CD4-positive, alpha-beta T cell (primary cell): Measurements from ENCODE around the gene N4BP2L1. TPM values are rescaled to one million over a fixed set of nuclear protein-coding genes. Genes with fewer than 3 reads are reported as not detected.

Experiments
- ATAC-seq: fragments of 200-7000 bp; cut with Tn5 transposase; one replicate; pipeline ENCODE4 v1.10.0; 2022; ENCODE audit warnings: mild to moderate bottlenecking; ENCODE audit not compliant: poor library complexity
- CTCF ChIA-PET: fragments of 350-600 bp; sonication (Branson Sonifier 250); formaldehyde crosslinking; loops from one replicate; lab custom pipeline; 2021; ENCODE audit warnings: antibody characterized with exemption, inconsistent platforms; lab: Charles Lee
- POLR2A ChIA-PET: fragments of 350-600 bp; sonication (Branson Sonifier 250); formaldehyde crosslinking; loops from one replicate; lab custom pipeline; 2021; ENCODE audit warnings: antibody characterized with exemption, inconsistent platforms; lab: Charles Lee
- DNase-seq, 14 experiments: peaks; one replicate each; pipeline ENCODE4 v3.0.0-alpha.2; 2013 to 2020; ENCODE audit warnings: mixed read lengths in 2 of 14
- H3K27ac ChIP-seq, 2 donors: one replicate each; pipeline versions ENCODE4 v1.5.1 to v1.7.0; 2013; ENCODE audit warnings: low read length in 2 of 2, low read depth in 1 of 2, mild to moderate bottlenecking in 1 of 2
- H3K27me3 ChIP-seq, 2 experiments: 1 replicate in 1 of 2; 2 replicates in 1 of 2; pipeline versions ENCODE4 v1.6.1 to v1.7.0; 2013; ENCODE audit warnings: low read length in 2 of 2, control low read depth in 1 of 2, mild to moderate bottlenecking in 1 of 2, moderate library complexity in 1 of 2; ENCODE audit not compliant: insufficient read depth in 2 of 2, control insufficient read depth in 1 of 2
- H3K36me3 ChIP-seq: one replicate; pipeline ENCODE4 v1.6.1; 2013; ENCODE audit warnings: low read length, control low read depth; ENCODE audit not compliant: insufficient read depth
- H3K4me1 ChIP-seq: one replicate; pipeline ENCODE4 v1.6.1; 2013; ENCODE audit warnings: low read length, control low read depth; ENCODE audit not compliant: insufficient read depth
- H3K4me3 ChIP-seq: one replicate; pipeline ENCODE4 v1.5.1; 2013; ENCODE audit warnings: mild to moderate bottlenecking, low read length, moderate library complexity
- H3K9me3 ChIP-seq, 2 experiments: 1 replicate in 1 of 2; 2 replicates in 1 of 2; pipeline versions ENCODE4 v1.6.1 to v1.7.0; 2013; ENCODE audit warnings: low read length in 2 of 2, mild to moderate bottlenecking in 2 of 2, control low read depth in 1 of 2, moderate library complexity in 1 of 2; ENCODE audit not compliant: control insufficient read depth in 1 of 2, insufficient read depth in 1 of 2
- H3K27ac Mint-ChIP-seq: one replicate; pipeline ENCODE4 v1.8.0; 2020; ENCODE audit warnings: mixed read lengths
- H3K27me3 Mint-ChIP-seq: one replicate; pipeline ENCODE4 v1.8.0; 2021; ENCODE audit warnings: mixed read lengths
- H3K36me3 Mint-ChIP-seq: one replicate; pipeline ENCODE4 v1.8.0; 2021; ENCODE audit warnings: low read depth, mixed read lengths
- H3K4me1 Mint-ChIP-seq: one replicate; pipeline ENCODE4 v1.8.0; 2021; ENCODE audit warnings: low read depth, mixed read lengths
- H3K4me3 Mint-ChIP-seq: one replicate; pipeline ENCODE4 v1.8.0; 2020; ENCODE audit warnings: mild to moderate bottlenecking, mixed read lengths
- H3K9me3 Mint-ChIP-seq: one replicate; pipeline ENCODE4 v1.8.0; 2020; ENCODE audit warnings: mixed read lengths
- intact Hi-C, 2 experiments: fragments of 100-400 bp; cut with DNase I in 1 of 2; cut with micrococcal nuclease in 1 of 2; formaldehyde crosslinking; loops; one replicate each; pipeline versions ENCODE4 v1.15.1 to v1.9.0; 2023 to 2025; cut with DNase I, micrococcal nuclease
- total RNA-seq, 174 experiments: library from RNA in 2 of 174; stranded (reverse) in 2 of 174; gene quantifications; one replicate each; pipeline ENCODE4 v1.2.3 and lab custom pipeline; 2021 to 2026
- TF ChIP-seq, protein P1 (sequence below): fragments of 200-600 bp; IDR thresholded peaks from one replicate; pipeline ENCODE4 v1.8.0; 2022; ENCODE audit warnings: antibody characterized with exemption, mild to moderate bottlenecking

N4BP2L1 gene
- total RNA-seq, 2 experiments from 2014 or later: 47.5 to 50.5 TPM

DNA sequence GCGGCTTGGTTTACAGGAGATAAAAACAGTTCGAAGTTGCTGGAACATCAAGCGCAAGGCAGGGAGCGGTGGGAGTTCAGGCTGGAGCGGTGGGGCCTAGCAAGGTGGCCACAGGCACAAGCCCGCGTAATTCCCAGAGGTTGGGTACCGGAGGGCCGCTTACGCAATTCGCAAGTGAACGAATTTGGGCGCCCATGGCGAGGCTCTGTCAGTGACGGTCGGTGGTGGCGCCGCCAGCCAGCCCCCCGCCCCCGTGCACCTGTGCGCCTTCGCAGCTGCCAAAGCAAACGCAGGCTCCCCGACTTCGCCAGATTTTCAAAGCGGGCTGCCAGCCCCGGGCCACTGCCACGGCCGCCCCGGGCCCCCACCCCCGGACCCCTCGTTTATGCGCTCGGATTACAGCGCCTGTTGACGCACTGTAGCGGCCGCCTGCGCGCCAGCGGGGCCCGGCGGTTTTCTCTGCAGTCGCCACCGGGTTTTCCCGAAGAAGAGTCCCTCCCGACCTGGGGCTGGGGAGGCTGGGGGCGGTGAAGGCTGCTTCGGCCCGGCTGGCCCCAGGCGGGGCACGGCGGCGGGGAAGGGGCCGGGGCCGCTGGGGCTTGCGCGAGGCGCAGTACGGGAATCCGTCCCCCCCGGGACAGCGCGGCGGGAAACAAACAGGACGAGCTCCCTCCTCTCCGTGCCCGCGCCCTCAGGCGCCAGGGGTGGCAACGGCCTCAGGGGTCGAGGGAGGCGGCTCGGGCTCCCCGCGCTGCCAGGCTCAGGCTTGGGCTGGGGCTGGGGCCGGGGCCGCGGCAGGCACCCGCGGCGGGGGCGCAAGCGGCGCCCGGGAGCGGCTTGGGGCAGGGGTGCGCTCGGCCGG, 709 bp downstream of the N4BP2L1 start:
- H3K9me3 ChIP-seq: no peaks in the 10 kb centered on the region
- Mint-ChIP-seq H3K36me3 (peaks cover 52% of the 10 kb centered on the region), H3K4me3 (peak overlapping the region; percentile 95), H3K27me3 (no peaks in the 10 kb centered on the region), H3K27ac (peak overlapping the region; percentile 96), H3K4me1 (peaks cover 47% of the 10 kb centered on the region), H3K9me3 (no peaks in the 10 kb centered on the region)
- ChIA-PET CTCF (interaction anchor here (1.0 to 2.3 kb wide), 2 partner anchors 159 to 1116 kb away, joined by 3 to 7 read pairs; partner anchors contain the start of gene PDS5B), POLR2A (interaction anchor here (0.7 to 4.5 kb wide), 19 partner anchors 12 to 1810 kb away, joined by 3 to 83 read pairs (median 4); partner anchors contain the start of genes BRCA2, N4BP2L2, PDS5B and ZAR1L)
- TF ChIP-seq, protein P1, sequence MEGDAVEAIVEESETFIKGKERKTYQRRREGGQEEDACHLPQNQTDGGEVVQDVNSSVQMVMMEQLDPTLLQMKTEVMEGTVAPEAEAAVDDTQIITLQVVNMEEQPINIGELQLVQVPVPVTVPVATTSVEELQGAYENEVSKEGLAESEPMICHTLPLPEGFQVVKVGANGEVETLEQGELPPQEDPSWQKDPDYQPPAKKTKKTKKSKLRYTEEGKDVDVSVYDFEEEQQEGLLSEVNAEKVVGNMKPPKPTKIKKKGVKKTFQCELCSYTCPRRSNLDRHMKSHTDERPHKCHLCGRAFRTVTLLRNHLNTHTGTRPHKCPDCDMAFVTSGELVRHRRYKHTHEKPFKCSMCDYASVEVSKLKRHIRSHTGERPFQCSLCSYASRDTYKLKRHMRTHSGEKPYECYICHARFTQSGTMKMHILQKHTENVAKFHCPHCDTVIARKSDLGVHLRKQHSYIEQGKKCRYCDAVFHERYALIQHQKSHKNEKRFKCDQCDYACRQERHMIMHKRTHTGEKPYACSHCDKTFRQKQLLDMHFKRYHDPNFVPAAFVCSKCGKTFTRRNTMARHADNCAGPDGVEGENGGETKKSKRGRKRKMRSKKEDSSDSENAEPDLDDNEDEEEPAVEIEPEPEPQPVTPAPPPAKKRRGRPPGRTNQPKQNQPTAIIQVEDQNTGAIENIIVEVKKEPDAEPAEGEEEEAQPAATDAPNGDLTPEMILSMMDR: no peak
- DNase-seq: peak; percentile 29 to 82 (median 62)
- intact Hi-C loops: loop anchor here (2.0 to 10.0 kb wide), 6 partner anchors 110 to 1265 kb away; partner anchors contain the start of genes HSPH1 (in 2 of the 2), N4BP2L2 (in 2 of the 2), BRCA2 (in 1 of the 2) and PDS5B (in 1 of the 2)
- peak overlapping the region; percentile 91 to 94 for H3K27ac ChIP-seq
- H3K27me3 ChIP-seq: no peaks in the 10 kb centered on the region
- peaks cover 40% of the 10 kb centered on the region for H3K4me1 ChIP-seq
- ATAC-seq: peak; percentile 41
- peaks cover 10% of the 10 kb centered on the region for H3K36me3 ChIP-seq
- peak overlapping the region; percentile 79 for H3K4me3 ChIP-seq

DNA sequence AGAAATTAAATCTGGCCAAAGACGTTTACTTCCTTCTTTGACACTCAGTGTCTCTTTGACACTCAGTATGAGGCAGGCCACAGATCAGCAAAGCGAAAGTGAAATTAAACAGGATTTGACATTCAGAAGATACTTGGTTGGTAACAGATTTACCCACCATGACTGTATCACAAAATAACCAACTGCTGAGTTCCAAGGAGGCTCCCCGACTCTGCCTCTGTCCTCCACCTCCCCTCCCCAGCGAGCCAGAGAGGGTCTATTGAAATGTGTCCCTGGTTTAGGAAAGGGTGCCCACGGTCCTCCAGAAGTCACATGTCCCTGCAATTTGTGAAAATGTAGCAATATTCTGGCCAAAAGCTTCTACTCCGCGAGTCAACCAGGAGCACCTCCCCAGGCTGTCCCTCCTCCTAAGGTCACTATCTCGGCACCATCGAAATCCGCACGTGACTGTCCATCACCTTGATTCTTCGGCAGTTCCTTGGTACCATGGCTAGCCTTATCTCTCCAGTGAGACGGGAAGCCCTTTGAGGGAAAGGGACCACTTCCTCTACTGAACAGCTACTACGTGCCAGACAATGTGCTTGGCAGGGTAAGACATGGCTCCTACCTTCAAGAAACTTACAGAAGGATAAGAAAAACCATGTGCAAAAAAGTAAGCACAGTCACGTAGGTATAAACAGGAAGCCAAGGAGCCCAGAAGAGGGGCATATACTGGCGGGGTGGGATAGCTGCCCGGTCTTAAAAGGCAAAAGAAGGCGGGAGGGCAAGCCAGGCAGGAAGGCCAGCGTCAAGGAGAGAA, 1.5 kb downstream of the N4BP2L1 start:
- CTCF ChIA-PET: interaction anchor here (1.0 to 1.8 kb wide), 2 partner anchors 160 to 1117 kb away, joined by 3 to 4 read pairs; partner anchors contain the start of gene PDS5B
- peaks cover 47% of the 10 kb centered on the region for H3K4me1 Mint-ChIP-seq
- DNase-seq: peak in 13 of 14 experiments; percentile 7 to 91 (median 28)
- Histone ChIP-seq H3K27me3 (no peaks in the 10 kb centered on the region), H3K4me3 (peak overlapping the region; percentile 79), H3K27ac (peak overlapping the region; percentile 91 to 94), H3K4me1 (peaks cover 40% of the 10 kb centered on the region), H3K9me3 (no peaks in the 10 kb centered on the region), H3K36me3 (peaks cover 10% of the 10 kb centered on the region)
- H3K36me3 Mint-ChIP-seq: peaks cover 60% of the 10 kb centered on the region
- TF ChIP-seq, protein P1: no peak
- no peaks in the 10 kb centered on the region for H3K9me3 Mint-ChIP-seq
- peak; percentile 48 for ATAC-seq
- intact Hi-C loops: loop anchor here (2.0 to 10.0 kb wide), 6 partner anchors 111 to 1264 kb away; partner anchors contain the start of genes HSPH1 (in 2 of the 2), N4BP2L2 (in 2 of the 2), BRCA2 (in 1 of the 2) and PDS5B (in 1 of the 2)
- POLR2A ChIA-PET: interaction anchor here (0.6 to 4.5 kb wide), 12 partner anchors 12 to 1809 kb away, joined by 3 to 83 read pairs (median 4); partner anchors contain the start of genes BRCA2, N4BP2L2 and ZAR1L
- H3K27me3 Mint-ChIP-seq: no peaks in the 10 kb centered on the region
- peak overlapping the region; percentile 95 for H3K4me3 Mint-ChIP-seq
- H3K27ac Mint-ChIP-seq: peak overlapping the region; percentile 93
